Smooth muscle cell (in vitro differentiated cells): ENCODE data around the gene COL20A1. TPM values are rescaled to one million over a fixed set of nuclear protein-coding genes. Genes with fewer than 3 reads are reported as not detected.

ENCODE experiments used
- DNase-seq: peaks from one replicate; lab custom pipeline; 2025; ENCODE audit not compliant: unreplicated experiment; lab: John Stamatoyannopoulos, UW
- H2AFZ ChIP-seq: fragments of 200-600 bp; sonication (generic); 2 replicates; pipeline ENCODE4 v1.6.0; 2016; ENCODE audit warnings: antibody characterized with exemption, low read depth, mild to moderate bottlenecking
- H3F3A ChIP-seq: fragments of 200-600 bp; sonication (generic); 2 replicates; pipeline ENCODE4 v1.6.0; 2017; ENCODE audit warnings: antibody characterized with exemption, low read depth
- H3K27ac ChIP-seq: fragments of 200-600 bp; sonication (generic); 2 replicates; pipeline ENCODE4 v1.5.1; 2016; ENCODE audit warnings: low read depth, mild to moderate bottlenecking
- H3K27me3 ChIP-seq: fragments of 200-600 bp; sonication (generic); 2 replicates; pipeline ENCODE4 v1.6.1; 2016; ENCODE audit warnings: low read depth, mild to moderate bottlenecking
- H3K36me3 ChIP-seq: fragments of 200-600 bp; sonication (generic); 2 replicates; pipeline ENCODE4 v1.5.1; 2016; ENCODE audit warnings: low read depth
- H3K4me1 ChIP-seq: fragments of 200-600 bp; sonication (generic); 2 replicates; pipeline ENCODE4 v1.5.1; 2016; ENCODE audit warnings: low read depth
- H3K4me2 ChIP-seq: fragments of 200-600 bp; sonication (generic); 2 replicates; pipeline ENCODE4 v1.6.0; 2016; ENCODE audit warnings: mild to moderate bottlenecking
- H3K4me3 ChIP-seq: fragments of 200-600 bp; sonication (generic); 2 replicates; pipeline ENCODE4 v1.5.1; 2016; ENCODE audit warnings: mild to moderate bottlenecking
- H3K79me2 ChIP-seq: fragments of 200-600 bp; sonication (generic); 2 replicates; pipeline ENCODE4 v1.6.0; 2016; ENCODE audit warnings: low read depth, mild to moderate bottlenecking
- H3K9ac ChIP-seq: fragments of 200-600 bp; sonication (generic); 2 replicates; pipeline ENCODE4 v1.6.0; 2016; ENCODE audit warnings: low read depth
- H3K9me3 ChIP-seq: fragments of 200-600 bp; sonication (generic); replicated peaks from 2 replicates; pipeline ENCODE4 v1.5.1; 2016; ENCODE audit warnings: low read depth
- H4K20me1 ChIP-seq: fragments of 200-600 bp; sonication (generic); 2 replicates; pipeline ENCODE4 v1.6.0; 2016; ENCODE audit warnings: low read depth
- WGBS: methylation state at CpG from one replicate; pipeline ENCODE4 v1.1.7; 2016; ENCODE audit warnings: low lambda C conversion rate; 5-methylcytosine and 5-hydroxymethylcytosine counted together
- polyA plus RNA-seq: library from polyadenylated mRNA; unstranded; fragments of >200 nt; fragmentation: Nextera tagmentation; extraction: Ambion mirVana; gene quantifications from 2 replicates; pipeline ENCODE4 v1.2.1, GENCODE V29; 2016
- total RNA-seq: library from RNA; depleted of rRNA; stranded (reverse); fragments of >200 nt; gene quantifications from 2 replicates; pipeline ENCODE4 v1.2.3, GENCODE V29; 2014
- TF ChIP-seq, protein P1 (sequence below): fragments of 200-600 bp; sonication (generic); IDR thresholded peaks from 2 replicates; pipeline ENCODE4 v1.5.1; 2017; ENCODE audit warnings: borderline replicate concordance, mild to moderate bottlenecking, antibody characterized with exemption; ENCODE audit not compliant: insufficient read depth, poor library complexity, severe bottlenecking

Gene COL20A1
- total and polyA plus RNA-seq, 2 experiments from 2014 or later: 0.23 to 0.36 TPM

DNA sequence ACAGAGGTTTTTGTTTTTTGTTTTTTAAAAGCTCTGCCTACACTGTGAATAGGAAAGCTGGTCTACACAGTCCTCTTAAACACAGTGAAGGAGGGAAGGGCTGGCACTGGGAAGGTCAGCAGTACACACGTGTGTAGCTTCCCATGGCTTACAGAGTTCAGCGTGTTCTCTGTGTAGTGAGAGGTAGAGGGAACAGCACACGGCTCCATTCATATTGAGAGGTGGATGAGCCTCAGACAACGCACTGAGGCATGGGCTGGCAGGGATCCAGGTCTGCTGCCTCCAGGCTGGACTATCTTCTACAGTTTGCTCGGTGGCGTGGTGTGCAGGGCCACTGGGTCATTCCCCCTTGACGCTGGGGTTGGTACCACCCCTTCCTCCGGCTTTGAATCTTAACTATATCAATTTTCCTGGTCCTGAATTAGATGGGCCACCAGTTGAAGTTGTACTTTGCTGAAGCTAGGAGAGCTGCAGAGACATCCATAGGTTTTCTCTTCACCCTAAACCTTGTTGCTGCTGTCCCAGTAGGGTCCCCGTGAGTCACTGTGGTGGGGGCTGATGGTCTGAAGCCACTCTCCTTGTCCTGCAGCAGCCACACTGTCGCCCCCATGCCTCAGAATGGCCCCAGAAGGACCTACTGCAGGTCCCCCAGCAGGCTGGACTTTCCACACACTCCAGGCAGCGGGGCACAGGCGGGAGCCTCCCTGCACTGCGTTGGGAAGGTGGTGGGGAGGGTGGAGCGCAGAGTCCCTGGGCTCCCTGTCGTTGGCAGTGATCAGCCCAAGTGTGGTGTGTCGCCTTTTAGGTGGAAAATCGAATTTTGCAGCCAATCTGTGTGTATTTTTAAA lies 18.4 kb upstream of the COL20A1 start:
- TF ChIP-seq, protein P1, sequence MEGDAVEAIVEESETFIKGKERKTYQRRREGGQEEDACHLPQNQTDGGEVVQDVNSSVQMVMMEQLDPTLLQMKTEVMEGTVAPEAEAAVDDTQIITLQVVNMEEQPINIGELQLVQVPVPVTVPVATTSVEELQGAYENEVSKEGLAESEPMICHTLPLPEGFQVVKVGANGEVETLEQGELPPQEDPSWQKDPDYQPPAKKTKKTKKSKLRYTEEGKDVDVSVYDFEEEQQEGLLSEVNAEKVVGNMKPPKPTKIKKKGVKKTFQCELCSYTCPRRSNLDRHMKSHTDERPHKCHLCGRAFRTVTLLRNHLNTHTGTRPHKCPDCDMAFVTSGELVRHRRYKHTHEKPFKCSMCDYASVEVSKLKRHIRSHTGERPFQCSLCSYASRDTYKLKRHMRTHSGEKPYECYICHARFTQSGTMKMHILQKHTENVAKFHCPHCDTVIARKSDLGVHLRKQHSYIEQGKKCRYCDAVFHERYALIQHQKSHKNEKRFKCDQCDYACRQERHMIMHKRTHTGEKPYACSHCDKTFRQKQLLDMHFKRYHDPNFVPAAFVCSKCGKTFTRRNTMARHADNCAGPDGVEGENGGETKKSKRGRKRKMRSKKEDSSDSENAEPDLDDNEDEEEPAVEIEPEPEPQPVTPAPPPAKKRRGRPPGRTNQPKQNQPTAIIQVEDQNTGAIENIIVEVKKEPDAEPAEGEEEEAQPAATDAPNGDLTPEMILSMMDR: no peak
- peaks cover 19% of the 10 kb centered on the region for H3K4me1 ChIP-seq
- peaks cover 72% of the 10 kb centered on the region for H3K79me2 ChIP-seq
- H3K9ac ChIP-seq: peak overlapping the region; percentile 99
- no peaks in the 10 kb centered on the region for H3K9me3 ChIP-seq
- H3K4me2 ChIP-seq: peak overlapping the region; percentile 99
- peaks cover 3% of the 10 kb centered on the region for H3K36me3 ChIP-seq
- no peak overlapping the region for H2AFZ ChIP-seq
- H4K20me1 ChIP-seq: peaks cover 65% of the 10 kb centered on the region
- peak overlapping the region; percentile 95 for H3K27ac ChIP-seq
- H3F3A ChIP-seq: peaks cover 5% of the 10 kb centered on the region
- DNase-seq: no peak
- H3K27me3 ChIP-seq: no peaks in the 10 kb centered on the region
- peak overlapping the region; percentile 97 for H3K4me3 ChIP-seq
- WGBS: 87% methylated on average over 17 of the region's 17 CpGs

GRCh38 chr20:63275825-63276224 lies 17.2 kb upstream of the COL20A1 start:
- peaks cover 5% of the 10 kb centered on the region for H3F3A ChIP-seq
- 97% methylated on average over 18 of the region's 18 CpGs for WGBS
- H3K36me3 ChIP-seq: peaks cover 3% of the 10 kb centered on the region
- no peak overlapping the region for H3K27ac ChIP-seq
- no peaks in the 10 kb centered on the region for H3K27me3 ChIP-seq
- no peaks in the 10 kb centered on the region for H3K9me3 ChIP-seq
- DNase-seq: no peak
- no peak overlapping the region for H3K9ac ChIP-seq
- H3K4me1 ChIP-seq: peaks cover 19% of the 10 kb centered on the region
- TF ChIP-seq, protein P1: no peak
- peaks cover 77% of the 10 kb centered on the region for H4K20me1 ChIP-seq
- H3K4me2 ChIP-seq: no peak overlapping the region
- H2AFZ ChIP-seq: no peak overlapping the region
- no peak overlapping the region for H3K4me3 ChIP-seq
- H3K79me2 ChIP-seq: peaks cover 77% of the 10 kb centered on the region

DNA sequence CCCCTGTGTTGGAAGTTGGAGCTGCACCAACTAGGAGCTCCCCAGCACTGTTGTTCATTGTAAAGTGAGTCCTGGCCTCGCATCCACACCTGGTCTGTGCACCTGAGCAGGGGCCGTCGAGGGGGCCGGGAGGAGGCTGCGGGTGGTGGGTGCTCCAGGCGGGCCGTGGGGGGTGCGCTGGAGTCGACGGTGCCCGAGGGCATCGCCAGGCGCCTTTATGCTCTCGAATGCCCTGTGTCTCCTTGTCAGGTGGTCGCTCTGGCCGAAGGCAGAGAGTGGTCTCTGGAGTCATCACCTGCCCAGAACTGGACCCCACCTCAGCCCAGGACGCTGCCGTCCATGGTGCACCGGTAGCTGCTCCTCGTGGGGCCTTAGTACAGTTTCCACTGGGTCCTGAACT lies 16.0 kb upstream of the COL20A1 start:
- H4K20me1 ChIP-seq: peaks cover 89% of the 10 kb centered on the region

More for the DNA sequence above, 16.0 kb upstream of the COL20A1 start:
- TF ChIP-seq, protein P1: no peak
- Histone ChIP-seq H3K4me1 (peaks cover 14% of the 10 kb centered on the region), H2AFZ (no peak overlapping the region), H3K9me3 (no peaks in the 10 kb centered on the region), H3K27ac (no peak overlapping the region), H3K4me3 (no peak overlapping the region), H3K36me3 (peaks cover 3% of the 10 kb centered on the region), H3K27me3 (no peaks in the 10 kb centered on the region), H3F3A (peaks cover 5% of the 10 kb centered on the region), H3K9ac (no peak overlapping the region), H3K4me2 (no peak overlapping the region), H3K79me2 (peaks cover 69% of the 10 kb centered on the region)
- no peak for DNase-seq
- 94% methylated on average over 17 of the region's 20 CpGs for WGBS
